Fibroblast of the aortic adventitia (primary cell): ENCODE results near the gene ABCA10. TPM values are rescaled to one million over a fixed set of nuclear protein-coding genes. Genes with fewer than 3 reads are reported as not detected.

Source experiments
- DNase-seq: peaks from one replicate; pipeline ENCODE4 v3.0.0-alpha.2; 2010; ENCODE audit warnings: low read depth
- H3K4me3 ChIP-seq: 2 replicates; pipeline ENCODE4 v1.5.1; 2011; ENCODE audit warnings: low read depth, mild to moderate bottlenecking, control low read depth, low read length, moderate library complexity
- total RNA-seq: library from RNA; depleted of rRNA; stranded (reverse); fragments of >200 nt; gene quantifications from 2 replicates; pipeline ENCODE4 v1.2.3, GENCODE V29; 2012; ENCODE audit warnings: low replicate concordance
- TF ChIP-seq, protein P1 (sequence below): IDR thresholded peaks from 2 replicates; pipeline ENCODE4 v1.5.1; 2011; ENCODE audit warnings: mild to moderate bottlenecking, low read length, control low read depth, inconsistent platforms; ENCODE audit not compliant: insufficient read depth

ABCA10 gene
- total RNA-seq, 1 donor: 2.8 TPM

DNA sequence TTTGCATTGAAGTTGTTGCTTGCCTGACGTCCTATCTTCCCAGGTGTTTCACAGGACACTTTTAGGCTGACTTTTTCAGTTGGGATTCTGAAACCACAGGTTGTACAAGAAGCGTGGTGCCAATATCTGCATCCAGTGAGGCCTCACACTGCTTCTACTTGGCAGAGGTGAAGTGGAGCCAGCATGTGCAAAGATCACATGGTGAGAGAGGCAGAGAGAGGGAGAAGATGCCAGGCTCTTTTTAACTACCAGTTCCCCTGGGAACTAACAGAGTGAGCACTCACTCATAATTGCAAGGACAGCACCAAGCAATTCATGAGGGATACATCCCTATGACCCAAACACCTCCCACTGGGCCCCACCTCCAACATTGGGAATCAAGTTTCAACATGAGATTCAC is 81.2 kb downstream of the ABCA10 start:
- no peak overlapping the region for H3K4me3 ChIP-seq
- TF ChIP-seq, protein P1, sequence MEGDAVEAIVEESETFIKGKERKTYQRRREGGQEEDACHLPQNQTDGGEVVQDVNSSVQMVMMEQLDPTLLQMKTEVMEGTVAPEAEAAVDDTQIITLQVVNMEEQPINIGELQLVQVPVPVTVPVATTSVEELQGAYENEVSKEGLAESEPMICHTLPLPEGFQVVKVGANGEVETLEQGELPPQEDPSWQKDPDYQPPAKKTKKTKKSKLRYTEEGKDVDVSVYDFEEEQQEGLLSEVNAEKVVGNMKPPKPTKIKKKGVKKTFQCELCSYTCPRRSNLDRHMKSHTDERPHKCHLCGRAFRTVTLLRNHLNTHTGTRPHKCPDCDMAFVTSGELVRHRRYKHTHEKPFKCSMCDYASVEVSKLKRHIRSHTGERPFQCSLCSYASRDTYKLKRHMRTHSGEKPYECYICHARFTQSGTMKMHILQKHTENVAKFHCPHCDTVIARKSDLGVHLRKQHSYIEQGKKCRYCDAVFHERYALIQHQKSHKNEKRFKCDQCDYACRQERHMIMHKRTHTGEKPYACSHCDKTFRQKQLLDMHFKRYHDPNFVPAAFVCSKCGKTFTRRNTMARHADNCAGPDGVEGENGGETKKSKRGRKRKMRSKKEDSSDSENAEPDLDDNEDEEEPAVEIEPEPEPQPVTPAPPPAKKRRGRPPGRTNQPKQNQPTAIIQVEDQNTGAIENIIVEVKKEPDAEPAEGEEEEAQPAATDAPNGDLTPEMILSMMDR: no peak
- no peak for DNase-seq

DNA sequence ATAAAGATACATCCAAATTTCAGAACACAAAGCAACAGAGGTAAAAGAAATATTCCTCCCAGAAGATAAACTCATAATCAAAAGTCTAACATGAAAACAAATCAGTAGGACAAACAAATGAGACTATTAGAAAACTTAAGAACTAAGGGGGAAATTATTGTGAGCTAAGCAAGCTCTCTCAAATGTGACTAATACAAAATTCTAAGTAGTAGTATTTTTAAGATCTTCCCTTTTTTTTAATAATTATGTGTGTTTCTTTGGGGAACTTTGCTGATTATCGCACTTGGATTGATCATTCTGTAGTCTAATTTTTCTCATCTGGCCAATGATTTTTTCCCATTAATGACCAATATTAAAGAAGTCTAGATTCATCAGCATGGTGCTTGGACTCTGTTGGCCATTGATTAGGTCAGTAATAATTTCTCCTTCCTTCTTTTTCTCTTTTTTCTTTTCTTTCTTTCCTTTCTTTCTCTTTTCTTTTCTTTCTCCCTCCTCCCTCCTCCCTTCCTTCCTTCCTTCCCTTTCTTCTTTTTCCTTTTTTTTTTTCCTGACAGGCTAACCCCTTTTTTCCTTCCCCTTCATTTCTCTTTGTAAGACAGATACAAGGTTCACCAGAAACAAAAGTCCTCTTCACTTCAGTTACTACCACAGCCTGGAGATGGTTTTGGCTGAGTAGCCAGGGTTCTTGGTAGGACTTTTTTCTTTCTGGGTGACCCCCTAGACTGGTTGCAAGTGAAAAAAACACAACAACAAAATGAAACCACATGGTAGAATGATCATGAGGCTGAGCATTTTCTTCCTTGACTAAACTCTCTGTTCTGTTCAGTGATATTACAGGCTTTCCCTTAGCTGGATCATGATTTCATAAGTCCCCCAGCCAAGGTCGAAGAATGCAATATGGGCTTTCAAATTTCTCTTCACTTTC is 84.0 kb downstream of the ABCA10 start:
- TF ChIP-seq, protein P1: no peak
- DNase-seq: peak; percentile 8
- H3K4me3 ChIP-seq: no peak overlapping the region

DNA sequence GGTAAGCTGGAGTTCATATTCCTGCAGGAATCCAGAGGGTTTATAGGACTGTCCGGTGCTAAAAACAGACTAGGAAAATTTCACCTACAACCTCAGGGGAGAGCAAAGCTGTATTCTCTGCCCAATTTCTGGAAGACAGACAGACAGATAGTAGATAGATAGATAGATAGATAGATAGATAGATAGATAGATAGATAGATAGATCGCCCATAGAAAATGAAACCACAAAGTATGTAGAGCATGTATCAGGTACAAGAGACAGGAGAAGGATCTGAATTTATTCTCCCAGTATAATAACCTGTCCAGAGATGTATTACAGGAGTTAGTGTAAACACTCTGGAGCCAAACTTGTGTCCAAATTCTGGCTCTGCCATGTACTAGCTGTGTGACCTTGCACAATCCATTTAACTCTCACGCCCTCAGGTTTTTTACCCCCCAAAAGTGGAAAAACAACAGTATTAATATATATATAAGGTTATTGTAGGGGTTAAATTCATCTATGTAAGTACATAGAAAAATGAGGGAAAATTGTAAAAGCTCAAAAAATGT is 84.9 kb downstream of the ABCA10 start:
- no peak overlapping the region for H3K4me3 ChIP-seq
- DNase-seq: no peak
- TF ChIP-seq, protein P1: no peak

DNA sequence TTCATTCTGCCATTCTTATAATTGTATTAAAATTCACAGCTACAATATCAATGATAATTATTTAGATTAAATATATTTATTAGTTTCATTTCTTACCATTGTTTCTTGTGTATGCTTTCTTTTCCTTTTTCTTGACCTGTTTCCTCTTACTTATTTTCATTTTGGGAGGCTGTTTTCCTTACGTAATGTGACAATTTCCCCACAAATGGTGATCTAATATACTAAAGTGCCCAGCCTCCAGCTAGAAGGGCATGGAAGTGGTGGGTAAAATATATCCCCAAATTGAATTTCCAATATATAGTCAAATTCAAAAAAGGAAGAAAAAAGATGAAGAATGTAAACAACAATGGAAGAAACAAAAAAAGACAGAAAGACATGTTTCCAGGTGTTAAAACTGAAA is 85.5 kb downstream of the ABCA10 start:
- TF ChIP-seq, protein P1: no peak
- DNase-seq: peak; percentile 8
- H3K4me3 ChIP-seq: no peak overlapping the region

DNA sequence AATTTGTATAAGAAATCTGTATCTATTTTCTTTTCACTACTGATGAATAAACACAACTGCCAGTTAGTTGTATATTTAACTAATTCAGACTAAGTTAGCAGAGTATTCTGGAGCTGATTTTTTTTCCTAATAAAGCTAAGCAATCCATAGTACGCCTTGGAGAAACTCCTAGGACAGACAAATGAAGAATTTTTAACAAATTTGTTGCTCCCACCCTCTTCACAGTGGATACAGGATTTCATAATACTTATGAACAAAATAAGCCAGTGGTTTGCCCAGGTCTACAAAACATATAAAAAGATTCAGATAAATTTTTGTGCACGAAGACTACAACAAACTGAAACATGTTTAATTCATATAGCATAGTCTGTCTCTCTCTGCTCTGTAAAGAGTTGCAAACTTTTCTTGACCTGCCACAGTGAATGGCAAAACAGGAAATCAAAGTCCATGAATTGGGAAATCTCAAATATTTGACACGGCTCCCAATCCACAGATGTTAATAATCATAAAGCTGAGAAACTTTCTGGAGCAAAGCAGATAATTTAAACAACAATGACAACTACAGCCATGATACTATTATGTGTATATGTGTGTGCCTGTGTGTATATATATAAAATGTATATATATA is 86.3 kb downstream of the ABCA10 start:
- DNase-seq: peak; percentile 93
- TF ChIP-seq, protein P1: no peak
- peak overlapping the region; percentile 67 for H3K4me3 ChIP-seq

DNA sequence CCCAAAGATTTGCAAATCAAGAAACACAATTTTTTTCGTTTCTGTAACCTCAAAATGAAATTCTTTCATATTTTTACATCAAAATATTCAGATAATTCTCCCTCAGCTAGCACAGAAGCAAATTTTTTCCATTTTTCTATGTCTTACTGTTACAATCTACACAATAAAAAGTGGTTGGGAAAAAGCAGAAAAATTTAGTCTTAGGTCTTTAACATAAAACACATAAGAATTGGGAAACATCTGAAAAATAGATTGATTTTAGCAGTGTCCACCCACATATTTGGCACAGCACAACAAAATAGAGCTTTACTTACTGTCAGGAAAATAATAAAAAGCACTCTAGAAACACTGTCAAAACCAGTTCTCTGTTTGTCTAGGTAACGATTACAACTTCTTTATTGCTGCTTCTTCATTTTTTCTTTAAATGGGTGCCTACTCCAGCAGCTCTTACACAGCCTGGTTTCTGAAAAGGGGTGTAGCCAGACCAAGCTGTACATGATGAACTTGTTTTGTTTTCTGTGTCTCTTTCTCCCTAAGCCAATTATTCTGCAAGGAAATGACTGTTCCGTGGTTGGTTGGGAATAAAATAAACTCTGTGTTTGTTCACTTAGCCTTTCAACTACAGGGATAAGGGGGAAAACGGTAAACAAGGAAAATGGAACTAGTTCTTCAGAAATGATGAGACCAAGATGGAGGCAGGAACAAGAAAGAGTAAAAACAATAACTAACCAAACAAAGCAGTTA is 87.0 kb downstream of the ABCA10 start, which contains the start of gene ABCA6:
TSS of gene ABCA6 (minus strand) at position 465 of the 744 bp plus-strand sequence. CDS start 1,192 bp downstream, outside the sequence.
- TF ChIP-seq, protein P1: no peak
- peak within 1 kb of the TSS; percentile 67 for H3K4me3 ChIP-seq
- DNase-seq: peak; percentile 86
